NCI-H2081 (cell line): ENCODE measurements around the gene KDM6A.
"Not testable (repeated sequence)": the region's sequence is repeated elsewhere in the genome, so short reads cannot be mapped to it uniquely, and the experiment has no call there.

Experiments used
- DNase-seq, 2 experiments: peaks; one replicate each; lab custom pipeline; 2025; lab: John Stamatoyannopoulos, UW

The KDM6A gene

GRCh38 chrX:45007598-45007997, 134.6 kb downstream of the KDM6A start:
- no peak for DNase-seq

DNA sequence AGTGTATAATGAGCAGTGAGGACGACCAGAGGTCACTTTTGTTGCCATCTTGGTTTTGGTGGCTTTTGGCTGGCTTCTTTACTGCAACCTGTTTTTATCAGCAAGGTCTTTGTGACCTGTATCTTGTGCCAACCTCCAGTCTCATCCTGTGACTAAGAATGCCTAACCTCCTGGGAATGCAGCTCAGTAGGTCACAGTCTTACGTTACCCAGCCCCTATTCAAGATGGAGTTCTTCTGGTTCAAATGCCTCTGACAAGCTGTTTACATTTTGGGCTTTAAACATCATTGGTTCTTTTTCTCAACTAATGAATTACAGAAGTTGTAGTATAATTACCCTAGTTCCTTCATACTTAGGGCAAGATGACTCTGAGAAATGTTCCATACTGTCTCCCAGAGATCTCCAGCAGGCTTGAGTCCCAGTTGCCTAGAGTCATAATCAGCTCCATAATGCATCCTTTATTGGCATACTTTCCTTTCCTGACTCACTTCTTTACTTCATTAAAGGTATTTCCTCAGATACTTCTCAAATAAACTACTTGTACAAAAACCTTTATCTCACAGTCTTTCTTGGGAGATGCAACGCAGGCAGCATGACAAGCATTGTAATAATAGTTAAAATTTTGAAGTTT, 136.5 kb downstream of the KDM6A start:
- no peak for DNase-seq

DNA sequence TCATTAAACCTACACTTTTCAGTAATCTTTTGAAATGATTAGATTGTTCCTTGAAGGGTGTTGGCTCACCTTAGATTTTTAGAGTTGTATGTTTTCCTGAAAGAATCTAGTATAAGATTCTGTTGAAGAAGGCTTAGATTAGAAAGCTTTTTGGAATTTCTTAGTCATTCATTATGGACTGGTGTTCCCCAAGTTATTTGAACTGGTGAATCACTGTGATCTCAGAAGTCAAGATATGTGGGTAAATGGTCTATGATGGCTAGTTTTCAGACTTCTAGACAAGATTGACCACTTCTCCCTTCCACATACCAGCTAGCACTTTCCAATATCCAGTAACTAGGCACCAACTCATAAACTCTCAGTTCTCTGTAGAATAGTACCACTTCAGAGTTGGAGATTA, 138.1 kb downstream of the KDM6A start:
- no peak for DNase-seq

GRCh38 chrX:45011597-45011996, 138.6 kb downstream of the KDM6A start:
- no peak for DNase-seq

GRCh38 chrX:45017946-45018345, 145.0 kb downstream of the KDM6A start:
- no peak for DNase-seq

- DNase-seq, result no peak
Observed at GRCh38 chrX:45022150-45022549, 149.2 kb downstream of the KDM6A start.

- DNase-seq, result no peak
Observed at GRCh38 chrX:45024501-45024900, 151.5 kb downstream of the KDM6A start.

GRCh38 chrX:45026036-45026435, 153.0 kb downstream of the KDM6A start:
- DNase-seq, result no peak

GRCh38 chrX:45031830-45032378, 158.9 kb downstream of the KDM6A start:
- no peak for DNase-seq

GRCh38 chrX:45035071-45035470, 162.1 kb downstream of the KDM6A start:
- DNase-seq, result no peak

GRCh38 chrX:45036161-45036560, 163.2 kb downstream of the KDM6A start:
- no peak for DNase-seq

DNA sequence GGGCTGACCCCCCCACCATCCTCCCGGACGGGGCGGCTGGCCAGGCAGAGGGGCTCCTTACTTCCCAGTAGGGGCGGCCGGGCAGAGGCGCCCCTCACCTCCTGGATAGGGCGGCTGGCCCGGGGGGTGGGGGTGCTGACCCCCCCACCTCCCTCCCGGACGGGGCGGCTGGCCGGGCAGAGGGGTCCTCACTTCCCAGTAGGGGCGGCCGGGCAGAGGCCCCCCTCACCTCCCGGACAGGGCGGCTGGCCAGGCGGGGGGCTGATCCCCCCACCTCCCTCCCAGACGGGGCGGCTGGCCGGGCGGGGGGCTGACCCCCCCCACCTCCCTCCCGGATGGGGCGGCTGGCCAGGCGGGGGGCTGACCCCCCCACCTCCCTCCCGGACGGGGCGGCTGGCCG, 167.1 kb downstream of the KDM6A start:
- DNase-seq, result not testable (repeated sequence)

- DNase-seq, result no peak
Observed at GRCh38 chrX:45046417-45046816, 173.4 kb downstream of the KDM6A start.

- no peak for DNase-seq
Observed at GRCh38 chrX:45050558-45050957, 177.6 kb downstream of the KDM6A start.

- no peak for DNase-seq
Observed at GRCh38 chrX:45056428-45057145, 183.6 kb downstream of the KDM6A start.

- peak; percentile 46 to 77 for DNase-seq
Observed at GRCh38 chrX:45059906-45060305, 186.9 kb downstream of the KDM6A start.

DNA sequence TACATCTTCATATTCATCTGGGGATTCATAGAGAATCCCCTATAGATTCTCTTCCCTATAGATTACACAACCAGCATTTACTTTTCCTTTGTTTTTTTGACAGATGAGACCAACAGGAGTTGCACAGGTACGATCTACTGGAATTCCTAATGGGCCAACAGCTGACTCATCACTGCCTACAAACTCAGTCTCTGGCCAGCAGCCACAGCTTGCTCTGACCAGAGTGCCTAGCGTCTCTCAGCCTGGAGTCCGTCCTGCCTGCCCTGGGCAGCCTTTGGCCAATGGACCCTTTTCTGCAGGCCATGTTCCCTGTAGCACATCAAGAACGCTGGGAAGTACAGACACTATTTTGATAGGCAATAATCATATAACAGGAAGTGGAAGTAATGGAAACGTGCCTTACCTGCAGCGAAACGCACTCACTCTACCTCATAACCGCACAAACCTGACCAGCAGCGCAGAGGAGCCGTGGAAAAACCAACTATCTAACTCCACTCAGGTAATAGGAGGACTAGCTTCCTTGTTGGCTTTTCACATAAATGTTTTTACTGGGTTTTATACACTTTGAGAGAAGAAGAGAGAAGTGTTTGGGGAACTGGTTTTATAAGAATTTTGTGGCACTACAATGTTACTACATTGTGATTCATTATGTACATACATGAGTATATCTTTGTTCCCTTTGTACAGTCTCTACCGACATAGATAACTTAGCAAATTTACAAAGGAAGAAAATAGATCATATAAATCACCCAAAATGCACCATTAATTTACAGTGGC, 190.5 kb downstream of the KDM6A start:
- DNase-seq, result no peak

DNA sequence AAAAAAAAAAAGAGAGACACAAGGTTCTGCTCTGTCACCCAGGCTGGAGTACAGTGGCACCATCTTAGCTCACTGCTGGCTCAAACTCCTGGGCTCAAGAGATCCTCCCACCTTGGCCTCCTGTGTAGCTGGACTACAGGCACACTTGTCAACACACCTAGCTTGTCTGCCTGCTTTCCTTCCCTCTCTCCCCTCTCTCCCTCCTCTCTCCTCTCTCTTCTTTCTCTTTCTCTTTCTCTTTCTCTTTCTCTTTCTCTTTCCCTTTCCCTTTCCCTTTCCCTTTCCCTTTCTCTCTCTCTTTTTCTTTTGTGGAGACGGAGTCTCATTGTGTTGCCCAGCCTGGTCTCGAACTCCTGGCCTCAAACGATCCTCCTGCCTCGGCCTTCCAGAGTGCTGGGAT, 195.6 kb downstream of the KDM6A start:
- DNase-seq, result no peak

DNA sequence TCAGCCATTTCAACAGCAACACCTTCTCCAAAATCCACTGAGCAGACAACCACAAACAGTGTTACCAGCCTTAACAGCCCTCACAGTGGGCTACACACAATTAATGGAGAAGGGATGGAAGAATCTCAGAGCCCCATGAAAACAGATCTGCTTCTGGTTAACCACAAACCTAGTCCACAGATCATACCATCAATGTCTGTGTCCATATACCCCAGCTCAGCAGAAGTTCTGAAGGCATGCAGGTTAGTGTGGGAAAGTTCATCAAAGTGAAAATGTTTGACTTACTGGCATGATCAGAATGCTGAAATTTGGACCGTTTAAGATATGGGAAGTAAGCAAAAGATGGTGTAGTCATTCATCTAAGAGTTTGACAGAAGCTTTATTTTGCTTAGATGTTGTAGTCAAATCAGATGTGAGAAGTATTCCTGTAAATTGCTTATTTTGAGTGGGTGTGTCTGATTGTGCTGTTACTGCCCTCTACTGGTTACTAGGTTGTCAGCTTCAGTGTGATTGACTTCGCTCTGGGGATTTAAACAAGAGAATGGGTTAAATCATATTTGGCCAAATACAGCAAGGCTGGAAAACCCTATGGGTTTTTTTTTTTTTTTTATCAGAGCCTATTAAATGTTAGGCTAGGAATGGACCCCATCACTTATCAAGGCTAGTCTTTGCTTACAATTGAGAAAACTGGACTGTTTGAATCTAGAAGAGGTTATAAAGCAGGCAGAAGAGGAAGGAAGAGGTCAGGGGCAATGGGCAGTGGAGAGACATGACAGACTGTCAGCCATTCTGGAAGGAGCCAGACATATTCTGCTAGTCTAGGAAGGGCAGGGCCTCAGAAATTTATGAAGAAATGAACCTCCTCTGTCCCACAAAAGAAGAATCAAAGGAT, 197.4 kb downstream of the KDM6A start:
- peak; percentile 15 to 42 for DNase-seq

DNA sequence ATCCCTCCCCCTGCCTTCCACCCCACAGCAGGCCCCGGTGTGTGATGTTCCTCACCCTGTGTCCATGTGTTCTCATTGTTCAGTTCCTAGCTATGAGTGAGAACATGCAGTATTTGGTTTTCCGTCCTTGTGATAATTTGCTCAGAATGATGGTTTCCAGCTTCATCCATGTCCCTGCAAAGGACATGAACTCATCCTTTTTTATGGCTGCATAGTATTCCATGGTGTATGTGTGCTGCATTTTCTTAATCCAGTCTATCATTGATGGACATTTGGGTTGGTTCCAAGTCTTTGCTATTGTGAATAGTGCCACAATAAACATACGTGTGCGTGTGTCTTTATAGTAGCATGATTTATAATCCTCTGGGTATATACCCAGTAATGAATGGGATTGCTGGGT, 200.0 kb downstream of the KDM6A start:
- not testable (repeated sequence) for DNase-seq

GRCh38 chrX:45077748-45078424, 204.9 kb downstream of the KDM6A start:
- no peak for DNase-seq
